Measurements from ENCODE around the gene CD5L. TPM values are rescaled to one million over a fixed set of nuclear protein-coding genes. Genes with fewer than 3 reads are reported as not detected.
A peak's percentile ranks its signal among the peaks of the same experiment; 100 is the strongest.

The CD5L gene
- total and polyA plus RNA-seq, 10 of the 15 experiments (the other 5 are each of a cell fraction or from before 2014, with no cell fraction given) = 0.10 to 0.57 (median 0.24) TPM

- Histone ChIP-seq H3K36me3 (ENCODE audit: control insufficient read depth in 2 of 2, insufficient read depth in 2 of 2, low read length in 1 of 2) (no peaks in the 10 kb centered on the region), H4K20me1 (ENCODE audit: control insufficient read depth, insufficient read depth) (no peaks in the 10 kb centered on the region), H3K9ac (ENCODE audit: control insufficient read depth, insufficient read depth, low read length) (no peak overlapping the region), H3K79me2 (ENCODE audit: control insufficient read depth, insufficient read depth, low read length) (no peaks in the 10 kb centered on the region), H3K27ac (ENCODE audit: control insufficient read depth, insufficient read depth) (no peak overlapping the region), H3K4me2 (ENCODE audit: control insufficient read depth, insufficient read depth) (peak overlapping the region; percentile 31), H2AFZ (ENCODE audit: control insufficient read depth, low read depth, low read length) (no peak overlapping the region), H3K27me3 (replicated peaks in 1 of 2; ENCODE audit: control insufficient read depth in 2 of 2, insufficient read depth in 2 of 2, low read length in 1 of 2) (no peaks in the 10 kb centered on the region), H3K4me1 (ENCODE audit: control insufficient read depth, insufficient read depth, low read length) (peaks cover 42% of the 10 kb centered on the region), H3K4me3 (no peak overlapping the region), H3K9me3 (replicated peaks; ENCODE audit: control insufficient read depth, insufficient read depth, low read length) (no peaks in the 10 kb centered on the region)
- 54% methylated on average over 4 of the region's 4 CpGs for WGBS (ENCODE audit: insufficient coverage, insufficient replicate concordance, low lambda C conversion rate, missing lambda C conversion rate)
- SMC1A ChIA-PET (ENCODE audit: uncharacterized antibody, unreplicated experiment) = interaction anchor here (1.0 to 1.4 kb wide), 3 partner anchors 19 to 25 kb away, joined by 3 to 4 read pairs (median 4); no protein-coding TSS in a partner anchor
- BruUV-seq (replicated peaks) = no TSS peak
- CTCF ChIA-PET = no interaction called here
- ATAC-seq (peak; percentile 39), FAIRE-seq (no peak), DNase-seq (ENCODE audit: low read depth, low spot score) (no peak)
- in situ Hi-C loops (cut with MboI) = no loop called here
- RAD21 ChIA-PET (ENCODE audit: unreplicated experiment) = no interaction called here
- intact Hi-C loops (cut with micrococcal nuclease; ENCODE audit: unreplicated experiment) = no loop called here
- POLR2A ChIA-PET = interaction anchor here (1.0 kb wide), 1 partner anchor 55 kb away, joined by 3 read pairs; the partner anchor contains the start of gene FCRL2
- TF ChIP-seq ETV6 (conservative IDR thresholded peaks at IDR 0.05 in 1 of 2, IDR thresholded peaks at IDR 0.05 in 1 of 2; ENCODE audit: borderline replicate concordance in 1 of 2, low read depth in 1 of 2) (0 out of 4 replicates have a peak, but pooled peaks of 1 of the 2 experiments have one; percentile 35), CBX5 (IDR thresholded peaks at IDR 0.05; ENCODE audit: low read depth) (no peak), TAF1 (IDR thresholded peaks at IDR 0.05; ENCODE audit: borderline replicate concordance, low read depth, low read length) (no peak), E4F1 (IDR thresholded peaks at IDR 0.05; ENCODE audit: borderline replicate concordance, partially characterized antibody) (no peak), RUNX3 (IDR thresholded peaks at IDR 0.05; ENCODE audit: low read length) (peak; percentile 71), YY1 (IDR thresholded peaks at IDR 0.05; ENCODE audit: low read depth, low read length) (no peak), PKNOX1 (IDR thresholded peaks at IDR 0.05) (no peak), JUNB (IDR thresholded peaks at IDR 0.05) (peak; percentile 51), SREBF2 (IDR thresholded peaks at IDR 0.05; ENCODE audit: low read length) (no peak), IKZF1 (conservative IDR thresholded peaks at IDR 0.05) (no peak), IRF4 (IDR thresholded peaks at IDR 0.05; ENCODE audit: low read depth, low read length) (no peak), ATF3 (IDR thresholded peaks at IDR 0.05; ENCODE audit: borderline replicate concordance, extremely low read depth, low read depth, low read length) (no peak), EED (IDR thresholded peaks at IDR 0.05; ENCODE audit: low read depth) (peak; percentile 42; the same call in 1 of the 2 replicates), BCLAF1 (IDR thresholded peaks at IDR 0.05) (no peak), GABPA (IDR thresholded peaks at IDR 0.05; ENCODE audit: low read depth) (no peak), HDAC2 (IDR thresholded peaks at IDR 0.05) (no peak), RFX5 (IDR thresholded peaks at IDR 0.05; ENCODE audit: low read depth, low read length) (no peak), NR2C2 (IDR thresholded peaks at IDR 0.05; ENCODE audit: borderline replicate concordance, control insufficient read depth, insufficient read length, low read depth) (no peak), RB1 (IDR thresholded peaks at IDR 0.05; ENCODE audit: borderline replicate concordance) (no peak)
Observed at GRCh38 chr1:157831968-157832626, 9.5 kb downstream of the CD5L start.
